Mucosa of gallbladder (tissue), 1 donor: ENCODE results near the gene XRCC2. TPM values are rescaled to one million over a fixed set of nuclear protein-coding genes. Genes with fewer than 3 reads are reported as not detected.
"Not testable (repeated sequence)": the region's sequence is repeated elsewhere in the genome, so short reads cannot be mapped to it uniquely, and the experiment has no call there.

ENCODE experiments used
- DNase-seq: peaks from one replicate; pipeline ENCODE4 v3.0.0-alpha.2; 2020; ENCODE audit warnings: low spot score
- total RNA-seq: library from RNA; stranded (reverse); gene quantifications from one replicate; pipeline ENCODE4 v1.2.1, GENCODE V29; 2021
- donor health status: DM: no; HTN: no; CAD: no.

XRCC2 gene
- total RNA-seq, 1 donor from 2014 or later = 0.69 TPM

- no peak for DNase-seq
These were observed 11.3 kb downstream of the XRCC2 start for GRCh38 chr7:152664636-152665035.

GRCh38 chr7:152663931-152664330 is 12.0 kb downstream of the XRCC2 start:
- DNase-seq = no peak

DNA sequence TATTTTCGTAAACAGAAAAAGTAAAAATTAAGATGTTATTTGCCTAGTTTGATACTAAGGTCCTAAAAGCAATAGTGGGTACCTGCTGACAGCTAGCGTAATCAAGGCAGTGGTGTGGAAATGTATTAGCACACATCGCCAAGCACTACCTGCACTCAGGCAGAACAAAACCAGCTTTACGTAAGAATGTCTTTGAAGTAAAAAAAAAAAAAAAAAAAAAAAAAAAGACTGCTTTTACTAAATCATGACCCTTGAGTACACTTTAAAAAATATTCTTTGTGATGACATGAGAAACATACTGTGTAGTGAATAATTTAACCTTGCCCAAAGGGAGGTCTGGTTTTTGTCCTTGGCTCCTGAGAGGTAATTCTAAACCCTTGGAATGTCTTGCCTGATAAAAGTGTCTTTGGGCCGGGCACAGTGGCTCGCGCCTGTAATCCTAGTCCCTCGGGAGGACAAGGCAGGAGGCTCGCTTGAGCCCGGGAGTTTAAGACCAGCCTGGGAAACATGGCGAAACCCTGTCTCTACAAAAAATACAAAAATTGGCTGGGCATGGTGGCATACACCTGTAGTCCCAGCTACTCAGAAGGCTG is 12.7 kb downstream of the XRCC2 start:
- no peak for DNase-seq

- DNase-seq = no peak
These were observed 14.5 kb downstream of the XRCC2 start for GRCh38 chr7:152661479-152661878.

GRCh38 chr7:152660021-152660420 is 15.9 kb downstream of the XRCC2 start:
- no peak for DNase-seq

GRCh38 chr7:152654971-152655370 is 21.0 kb downstream of the XRCC2 start:
- DNase-seq = no peak

DNA sequence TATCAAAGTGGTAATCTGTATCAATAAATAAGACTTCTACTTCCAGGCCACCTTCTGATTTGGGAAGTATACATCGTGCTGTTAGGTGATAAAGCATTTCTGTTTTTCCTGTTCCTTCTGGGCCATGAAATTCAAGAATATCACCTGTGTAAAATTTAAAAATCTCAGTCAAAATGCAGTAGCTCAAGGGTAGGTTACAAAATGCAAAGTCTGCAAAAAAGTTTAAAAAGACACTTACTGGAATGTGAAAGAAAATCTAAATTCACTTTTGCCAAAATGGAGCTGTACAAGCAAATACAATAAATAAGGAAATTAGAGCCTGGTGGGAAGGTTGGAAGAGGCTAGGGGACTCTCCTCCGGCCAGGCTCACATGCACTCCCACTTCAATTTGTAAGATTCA is 26.7 kb downstream of the XRCC2 start:
- no peak for DNase-seq

DNA sequence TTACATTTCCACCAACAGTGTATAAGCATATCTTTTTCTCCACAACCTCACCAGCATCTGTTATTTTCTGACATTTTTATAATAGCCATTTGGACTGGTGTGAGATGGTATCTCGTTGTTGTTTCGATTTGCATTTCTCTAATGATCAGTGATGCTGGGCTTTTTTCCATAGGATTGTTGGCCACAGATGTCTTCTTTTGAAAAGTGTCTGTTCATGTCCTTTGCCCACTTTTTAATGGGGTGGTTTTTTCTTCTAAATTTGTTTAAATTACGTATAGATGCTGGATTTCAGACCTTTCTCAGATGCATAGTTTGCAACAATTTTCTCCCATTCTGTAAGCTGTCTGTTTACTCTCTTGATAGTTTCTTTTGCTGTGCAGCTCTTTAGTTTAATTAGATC is 28.9 kb downstream of the XRCC2 start:
- no peak for DNase-seq

DNA sequence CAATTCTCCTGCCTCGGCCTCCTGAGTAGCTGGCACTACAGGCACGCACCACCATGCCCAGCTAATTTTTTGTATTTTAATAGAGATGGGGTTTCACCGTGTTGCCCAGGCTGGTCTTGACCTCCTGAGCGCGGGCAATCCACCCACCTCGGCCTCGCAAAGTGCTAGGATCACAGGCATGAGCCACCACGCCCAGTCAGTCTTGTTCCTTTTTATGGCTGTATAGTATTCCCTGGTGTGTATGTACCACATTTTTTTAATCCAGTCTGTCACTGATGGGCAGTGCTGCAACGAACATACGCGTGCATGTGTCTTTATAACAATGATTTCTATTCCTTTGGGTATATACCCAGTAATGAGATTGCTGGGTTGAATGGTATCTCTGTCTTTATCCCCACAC is 29.4 kb downstream of the XRCC2 start:
- not testable (repeated sequence) for DNase-seq

- DNase-seq = no peak
These were observed 31.9 kb downstream of the XRCC2 start for GRCh38 chr7:152643979-152644559.

- no peak for DNase-seq
These were observed 34.6 kb downstream of the XRCC2 start for GRCh38 chr7:152641384-152641783.

GRCh38 chr7:152640829-152641228 is 35.1 kb downstream of the XRCC2 start:
- DNase-seq = no peak

DNA sequence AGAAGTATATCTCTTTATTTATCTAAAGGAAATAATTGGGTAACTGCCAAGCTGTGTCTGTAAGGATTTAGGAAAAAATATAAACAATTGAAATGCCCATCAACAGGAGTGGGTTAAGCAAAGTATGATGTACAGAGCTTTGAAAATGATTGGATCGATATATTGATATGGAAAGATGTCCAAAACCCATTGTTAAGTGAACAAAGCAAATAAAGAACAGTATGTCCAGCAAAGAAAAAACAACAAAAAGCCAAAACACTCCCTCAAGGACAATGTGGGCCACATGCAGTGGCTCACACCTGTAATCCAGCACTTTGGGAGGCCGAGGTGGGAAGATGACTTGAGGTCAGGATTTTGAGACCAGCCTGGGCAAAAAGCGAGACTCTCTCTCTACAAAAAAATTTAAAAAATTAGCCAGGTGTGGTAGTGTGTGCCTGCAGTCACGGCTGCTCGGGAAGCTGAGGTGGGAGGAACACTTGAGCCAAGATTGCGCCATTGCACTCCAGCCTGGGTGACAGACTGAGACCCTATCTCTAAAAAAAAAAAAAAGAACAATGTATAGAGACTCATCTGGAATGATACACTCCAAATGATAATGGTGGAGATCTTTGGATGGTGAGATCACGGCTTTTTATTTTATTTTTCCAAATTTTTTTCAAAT is 37.9 kb downstream of the XRCC2 start:
- DNase-seq = no peak

GRCh38 chr7:152637161-152637560 is 38.8 kb downstream of the XRCC2 start:
- no peak for DNase-seq

DNA sequence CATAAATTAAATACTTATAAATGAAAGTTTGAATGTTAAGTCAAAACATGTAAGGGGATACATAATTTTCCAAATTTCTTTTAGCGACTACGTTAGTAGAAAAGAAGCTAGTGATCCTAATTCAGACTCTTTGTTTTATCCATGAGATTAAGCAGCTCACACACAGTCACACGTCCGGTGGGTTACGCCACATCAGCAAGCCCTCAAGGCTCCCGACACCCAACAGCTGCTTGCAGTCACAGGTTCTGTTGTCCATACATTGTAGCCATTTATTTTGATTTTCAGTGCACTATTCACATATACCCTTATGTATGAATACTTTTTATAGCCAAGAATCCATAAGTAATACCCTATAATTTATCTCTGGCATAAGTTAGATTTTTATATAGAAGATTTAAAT is 39.5 kb downstream of the XRCC2 start:
- no peak for DNase-seq

DNA sequence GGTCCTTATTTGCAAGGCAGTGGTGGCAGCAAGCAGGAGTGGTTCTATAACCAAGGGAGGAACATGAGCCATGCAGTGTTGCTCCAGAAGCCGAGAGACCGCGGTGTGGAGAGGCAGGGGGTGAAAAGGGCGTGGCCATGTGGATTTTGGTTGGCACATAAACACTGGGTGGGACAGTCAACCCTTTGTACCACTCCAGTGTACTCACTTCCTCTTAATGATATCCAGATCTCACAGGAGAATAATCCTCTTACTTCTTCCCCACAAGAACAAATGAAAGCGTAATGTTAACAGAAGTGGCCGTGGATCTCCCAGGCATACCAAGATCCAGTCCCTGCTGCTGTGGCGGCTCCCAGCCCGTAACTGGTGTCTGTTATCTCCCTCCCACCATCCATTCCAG is 42.4 kb downstream of the XRCC2 start:
- DNase-seq = no peak

DNA sequence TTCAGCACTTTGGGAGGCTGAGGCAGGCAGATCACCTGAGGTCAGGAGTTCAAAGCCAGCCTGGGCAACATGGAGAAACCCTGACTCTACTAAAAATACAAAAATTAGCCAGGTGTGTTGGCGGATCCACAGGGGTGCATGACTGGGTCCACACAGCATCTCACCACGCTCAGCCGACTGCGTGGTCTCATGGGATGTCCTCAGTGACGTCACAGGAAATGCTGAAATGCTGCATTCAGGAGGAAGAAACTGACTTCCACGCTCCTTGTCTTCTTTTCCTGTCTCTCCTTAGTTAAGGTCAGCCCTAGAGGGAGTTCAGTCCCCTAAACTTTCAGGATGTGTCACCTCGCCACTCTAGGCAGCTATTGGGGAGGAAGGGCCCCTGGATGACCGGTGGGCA is 42.9 kb downstream of the XRCC2 start:
- DNase-seq = no peak

- not testable (repeated sequence) for DNase-seq
These were observed 47.2 kb downstream of the XRCC2 start for GRCh38 chr7:152628772-152629171.

- no peak for DNase-seq
These were observed 51.7 kb downstream of the XRCC2 start for GRCh38 chr7:152624228-152624627.

DNA sequence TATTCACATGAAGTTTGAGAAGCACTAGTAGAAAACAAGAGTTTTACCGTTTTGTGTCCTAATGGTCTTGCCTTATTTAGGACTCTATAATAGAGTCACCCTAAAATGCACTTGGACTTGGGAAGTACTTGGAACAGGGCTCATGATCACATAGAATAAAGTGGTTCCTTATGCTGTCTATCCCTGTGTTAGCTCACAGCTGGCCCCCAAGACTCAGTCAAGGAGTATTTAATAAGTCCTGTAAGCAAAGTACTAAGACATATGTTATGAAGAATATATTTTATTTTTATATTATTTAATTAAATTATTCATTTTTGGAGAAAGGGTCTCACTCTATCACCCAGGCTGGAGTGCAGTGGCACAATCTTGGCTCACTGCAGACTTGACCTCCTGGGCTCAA is 54.5 kb downstream of the XRCC2 start:
- DNase-seq = no peak

DNA sequence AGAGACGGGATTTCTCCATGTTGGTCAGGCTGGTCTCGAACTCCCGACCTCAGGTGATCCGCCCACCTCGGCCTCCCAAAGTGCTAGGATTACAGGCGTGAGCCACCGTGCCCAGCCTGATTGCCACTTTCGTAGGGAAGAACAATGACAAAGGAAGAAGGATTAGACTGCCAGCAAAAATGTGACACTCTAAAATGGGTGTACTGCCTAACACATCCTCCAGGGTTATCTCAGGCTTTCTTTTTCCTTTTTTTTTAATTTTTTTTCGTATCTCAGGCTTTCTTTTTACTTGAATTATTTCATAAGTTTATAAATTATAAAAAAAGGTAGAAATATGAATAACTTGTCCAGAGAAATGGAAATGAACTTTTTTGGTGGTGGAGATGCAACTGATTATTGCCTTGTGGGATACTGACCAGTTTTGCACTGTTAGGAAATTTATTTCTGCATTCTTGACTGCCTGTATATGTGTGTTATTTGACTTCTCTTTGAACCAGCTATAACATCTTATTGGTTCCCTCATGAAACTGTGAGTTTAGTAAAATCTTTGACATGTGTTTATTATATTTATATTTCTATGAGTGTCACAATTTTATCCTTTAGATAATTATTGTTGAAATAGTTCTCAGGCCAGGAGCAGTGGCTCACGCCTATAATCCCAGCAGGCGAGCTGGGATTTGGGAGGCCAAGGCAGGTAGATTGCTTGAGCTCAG is 56.8 kb downstream of the XRCC2 start:
- no peak for DNase-seq

GRCh38 chr7:152618427-152618826 is 57.5 kb downstream of the XRCC2 start:
- DNase-seq = no peak

- no peak for DNase-seq
These were observed 58.9 kb downstream of the XRCC2 start for GRCh38 chr7:152617056-152617455.
